Natural killer cell (primary cell): ENCODE measurements around the gene NT5C1B. TPM values are rescaled to one million over a fixed set of nuclear protein-coding genes. Genes with fewer than 3 reads are reported as not detected.

Experiments
- ATAC-seq, 3 donors: fragments of 150-1000 bp in 2 of 3; fragments of 200-7000 bp in 1 of 3; cut with Tn5 transposase; 1 replicate in 1 of 3; 2 replicates in 2 of 3; pipeline ENCODE4 v1.10.0; 2021; ENCODE audit warnings: mild to moderate bottlenecking in 2 of 3, moderate library complexity in 2 of 3
- DNase-seq, 2 donors: peaks; one replicate each; pipeline versions ENCODE4 v3.0.0 to v3.0.0-alpha.2; 2013 to 2021; ENCODE audit warnings: mixed read lengths in 1 of 2
- H3K27ac ChIP-seq: one replicate; pipeline ENCODE4 v1.5.1; 2013; ENCODE audit warnings: mild to moderate bottlenecking, low read length
- H3K27me3 ChIP-seq: one replicate; pipeline ENCODE4 v1.6.1; 2013; ENCODE audit warnings: low read length; ENCODE audit not compliant: control insufficient read depth, insufficient read depth
- H3K36me3 ChIP-seq: one replicate; pipeline ENCODE4 v1.6.1; 2013; ENCODE audit warnings: low read length; ENCODE audit not compliant: control insufficient read depth, insufficient read depth
- H3K4me1 ChIP-seq: one replicate; pipeline ENCODE4 v1.6.1; 2013; ENCODE audit warnings: low read length; ENCODE audit not compliant: control insufficient read depth, insufficient read depth
- H3K4me3 ChIP-seq: one replicate; pipeline ENCODE4 v1.5.1; 2013; ENCODE audit warnings: low read length
- H3K9me3 ChIP-seq: one replicate; pipeline ENCODE4 v1.6.1; 2013; ENCODE audit warnings: low read length; ENCODE audit not compliant: control insufficient read depth, insufficient read depth
- H3K27ac Mint-ChIP-seq, 2 donors: one replicate each; pipeline ENCODE4 v1.8.0; 2022; ENCODE audit warnings: mild to moderate bottlenecking in 2 of 2, mixed read lengths in 2 of 2, moderate library complexity in 1 of 2
- H3K27me3 Mint-ChIP-seq, 2 donors: one replicate each; pipeline ENCODE4 v1.8.0; 2022; ENCODE audit warnings: low read depth in 2 of 2, mixed read lengths in 2 of 2
- H3K36me3 Mint-ChIP-seq: one replicate; pipeline ENCODE4 v1.8.0; 2022; ENCODE audit warnings: mixed read lengths
- H3K4me1 Mint-ChIP-seq, 2 donors: one replicate each; pipeline ENCODE4 v1.8.0; 2022; ENCODE audit warnings: mixed read lengths in 2 of 2
- H3K4me3 Mint-ChIP-seq: one replicate; pipeline ENCODE4 v1.8.0; 2022; ENCODE audit warnings: mild to moderate bottlenecking, moderate library complexity, mixed read lengths
- H3K9me3 Mint-ChIP-seq, 2 donors: one replicate each; pipeline ENCODE4 v1.8.0; 2022; ENCODE audit warnings: mixed read lengths in 2 of 2
- WGBS: methylation state at CpG from one replicate; pipeline ENCODE4 v1.1.7; 2013; ENCODE audit warnings: missing lambda C conversion rate; ENCODE audit not compliant: insufficient coverage; 5-methylcytosine and 5-hydroxymethylcytosine counted together
- intact Hi-C: fragments of 100-400 bp; cut with micrococcal nuclease; formaldehyde crosslinking; loops from one replicate; pipeline ENCODE4 v1.14.2; 2022
- total RNA-seq, 4 donors: library from RNA; stranded (reverse); fragments of 120-200 nt in 1 of 4; gene quantifications; one replicate each; pipeline versions ENCODE4 v1.2.3 to v1.2.4, GENCODE V29; 2013 to 2022
- TF ChIP-seq, protein P1 (sequence below): fragments of 200-600 bp; IDR thresholded peaks from one replicate; pipeline ENCODE4 v1.8.0; 2022; ENCODE audit warnings: antibody characterized with exemption

NT5C1B gene
- total RNA-seq, 3 donors from 2014 or later (not counting 1 experiment from before 2014, with no cell fraction given), result not detected

DNA sequence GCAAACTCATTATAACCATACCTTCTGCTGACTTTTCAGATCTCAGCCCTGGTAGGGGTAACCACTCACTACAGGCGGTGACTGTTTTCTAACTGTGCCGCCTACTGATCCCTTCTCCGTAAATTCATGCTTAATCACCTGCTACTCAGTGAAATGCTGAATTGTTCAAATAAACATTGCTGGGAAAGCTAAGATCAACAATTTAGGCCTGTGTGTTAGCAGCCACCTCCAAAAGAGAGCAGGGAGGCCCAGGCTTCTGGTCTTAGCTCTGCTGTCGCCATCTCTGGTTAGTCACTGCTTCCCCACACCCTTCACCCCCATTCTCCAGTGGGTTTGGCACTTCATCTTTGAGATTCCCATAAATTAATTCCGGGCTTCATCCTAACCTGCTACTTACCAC is 21.8 kb upstream of the NT5C1B start:
- Mint-ChIP-seq H3K27me3 (peaks cover 0 to 2% of the 10 kb centered on the region in 2 donors), H3K4me1 (no peaks in the 10 kb centered on the region), H3K4me3 (no peak overlapping the region), H3K9me3 (no peaks in the 10 kb centered on the region), H3K36me3 (no peaks in the 10 kb centered on the region), H3K27ac (no peak overlapping the region)
- Histone ChIP-seq H3K4me3 (no peak overlapping the region), H3K9me3 (no peaks in the 10 kb centered on the region), H3K27ac (no peak overlapping the region), H3K36me3 (no peaks in the 10 kb centered on the region), H3K4me1 (no peaks in the 10 kb centered on the region), H3K27me3 (no peaks in the 10 kb centered on the region)
- DNase-seq, result no peak
- WGBS, result 95% methylated on average over 5 of the region's 5 CpGs
- intact Hi-C loops, result no loop called here
- ATAC-seq, result no peak
- TF ChIP-seq, protein P1, sequence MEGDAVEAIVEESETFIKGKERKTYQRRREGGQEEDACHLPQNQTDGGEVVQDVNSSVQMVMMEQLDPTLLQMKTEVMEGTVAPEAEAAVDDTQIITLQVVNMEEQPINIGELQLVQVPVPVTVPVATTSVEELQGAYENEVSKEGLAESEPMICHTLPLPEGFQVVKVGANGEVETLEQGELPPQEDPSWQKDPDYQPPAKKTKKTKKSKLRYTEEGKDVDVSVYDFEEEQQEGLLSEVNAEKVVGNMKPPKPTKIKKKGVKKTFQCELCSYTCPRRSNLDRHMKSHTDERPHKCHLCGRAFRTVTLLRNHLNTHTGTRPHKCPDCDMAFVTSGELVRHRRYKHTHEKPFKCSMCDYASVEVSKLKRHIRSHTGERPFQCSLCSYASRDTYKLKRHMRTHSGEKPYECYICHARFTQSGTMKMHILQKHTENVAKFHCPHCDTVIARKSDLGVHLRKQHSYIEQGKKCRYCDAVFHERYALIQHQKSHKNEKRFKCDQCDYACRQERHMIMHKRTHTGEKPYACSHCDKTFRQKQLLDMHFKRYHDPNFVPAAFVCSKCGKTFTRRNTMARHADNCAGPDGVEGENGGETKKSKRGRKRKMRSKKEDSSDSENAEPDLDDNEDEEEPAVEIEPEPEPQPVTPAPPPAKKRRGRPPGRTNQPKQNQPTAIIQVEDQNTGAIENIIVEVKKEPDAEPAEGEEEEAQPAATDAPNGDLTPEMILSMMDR, result no peak

DNA sequence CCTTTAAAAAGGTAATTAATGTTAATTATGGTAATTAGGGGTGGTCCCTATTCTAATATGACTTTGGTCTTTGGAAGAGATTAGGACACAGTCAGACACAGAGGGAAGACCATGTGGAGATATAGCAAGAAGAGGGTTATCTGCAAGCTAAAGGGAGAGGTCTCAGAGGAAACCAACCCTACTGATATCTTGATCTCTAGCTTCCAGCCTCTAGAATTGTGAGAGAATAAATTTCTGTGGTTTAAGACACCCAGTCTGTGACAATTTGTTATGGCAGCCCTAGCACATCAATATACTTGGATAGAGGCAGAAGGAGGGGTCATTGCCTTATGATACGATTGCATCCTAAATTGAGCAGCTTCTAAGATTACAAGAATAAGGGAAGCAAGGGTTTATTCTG is 21.3 kb upstream of the NT5C1B start:
- intact Hi-C loops, result no loop called here
- ATAC-seq (no peak), DNase-seq (no peak)
- H3K27me3 Mint-ChIP-seq, result peaks cover 0 to 2% of the 10 kb centered on the region in 2 donors
- no peaks in the 10 kb centered on the region for H3K4me1 ChIP-seq
- TF ChIP-seq, protein P1, result no peak
- H3K36me3 Mint-ChIP-seq, result no peaks in the 10 kb centered on the region
- H3K9me3 Mint-ChIP-seq, result no peaks in the 10 kb centered on the region
- no peaks in the 10 kb centered on the region for H3K27me3 ChIP-seq
- H3K4me3 ChIP-seq, result no peak overlapping the region
- no peak overlapping the region for H3K4me3 Mint-ChIP-seq
- H3K27ac Mint-ChIP-seq, result no peak overlapping the region
- H3K4me1 Mint-ChIP-seq, result no peaks in the 10 kb centered on the region
- H3K9me3 ChIP-seq, result no peaks in the 10 kb centered on the region
- WGBS, result 96% methylated on average over 1 of the region's 1 CpG
- no peak overlapping the region for H3K27ac ChIP-seq
- H3K36me3 ChIP-seq, result no peaks in the 10 kb centered on the region

DNA sequence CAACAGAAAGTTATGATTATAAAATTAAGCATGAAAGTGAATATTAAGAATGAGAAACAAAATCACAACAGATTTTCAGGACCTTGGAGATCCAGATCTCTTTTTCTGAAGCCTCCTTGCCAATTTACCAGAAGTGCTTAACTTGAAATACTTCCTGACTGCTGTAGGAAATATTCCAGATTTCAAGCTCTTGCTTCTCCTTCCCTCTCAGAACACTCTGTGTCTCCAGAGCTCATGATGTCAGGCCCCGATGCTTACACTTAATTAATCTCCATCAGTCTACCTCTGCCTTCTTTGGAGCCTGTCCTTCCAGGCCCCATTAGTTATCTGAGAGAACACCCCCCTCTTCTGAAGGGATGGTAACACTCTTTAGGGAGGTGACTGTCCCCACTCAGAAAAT is 20.7 kb upstream of the NT5C1B start:
- intact Hi-C loops, result no loop called here
- Mint-ChIP-seq H3K36me3 (no peaks in the 10 kb centered on the region), H3K27me3 (peaks cover 0 to 2% of the 10 kb centered on the region in 2 donors), H3K27ac (no peak overlapping the region), H3K4me1 (no peaks in the 10 kb centered on the region), H3K4me3 (no peak overlapping the region), H3K9me3 (no peaks in the 10 kb centered on the region)
- no peak for DNase-seq
- TF ChIP-seq, protein P1, result no peak
- ATAC-seq, result no peak
- Histone ChIP-seq H3K4me1 (no peaks in the 10 kb centered on the region), H3K36me3 (no peaks in the 10 kb centered on the region), H3K9me3 (no peaks in the 10 kb centered on the region), H3K27me3 (no peaks in the 10 kb centered on the region), H3K27ac (no peak overlapping the region), H3K4me3 (no peak overlapping the region)
- WGBS, result 40% methylated on average over 1 of the region's 1 CpG

DNA sequence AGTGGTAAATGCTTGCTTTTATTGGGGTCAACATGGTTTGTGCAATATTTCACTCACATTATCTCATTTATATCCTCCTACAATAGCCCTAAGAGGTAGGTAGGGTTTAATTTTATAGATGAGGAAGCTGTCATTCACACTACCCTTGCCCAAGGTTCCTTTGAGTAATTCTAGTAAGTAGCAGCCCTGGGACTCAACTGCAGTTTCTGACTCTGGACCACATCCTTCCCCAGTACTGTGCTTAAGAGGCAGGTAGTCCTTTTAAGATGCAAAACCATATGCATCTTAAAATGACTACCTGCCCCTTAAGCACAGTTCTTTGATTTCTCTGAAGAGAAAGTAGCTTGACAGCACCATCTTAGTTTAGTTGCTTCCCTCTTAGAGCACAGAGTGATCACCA is 15.7 kb upstream of the NT5C1B start:
- H3K27ac ChIP-seq, result no peak overlapping the region
- peak in 1 of 3 donors; percentile 35 for ATAC-seq
- no peak overlapping the region for H3K4me3 Mint-ChIP-seq
- no peaks in the 10 kb centered on the region for H3K27me3 ChIP-seq
- TF ChIP-seq, protein P1, result no peak
- no peak overlapping the region for H3K4me3 ChIP-seq
- H3K4me1 ChIP-seq, result no peaks in the 10 kb centered on the region
- no peak for DNase-seq
- intact Hi-C loops, result no loop called here
- H3K9me3 Mint-ChIP-seq, result no peaks in the 10 kb centered on the region
- H3K9me3 ChIP-seq, result no peaks in the 10 kb centered on the region
- H3K36me3 Mint-ChIP-seq, result no peaks in the 10 kb centered on the region
- no peaks in the 10 kb centered on the region for H3K4me1 Mint-ChIP-seq
- peaks cover 0 to under 1% of the 10 kb centered on the region in 2 donors for H3K27me3 Mint-ChIP-seq
- H3K27ac Mint-ChIP-seq, result no peak overlapping the region
- no peaks in the 10 kb centered on the region for H3K36me3 ChIP-seq
